SK-N-MC (cell line): ENCODE measurements around the gene PSORS1C1.
"Not testable (repeated sequence)": the region's sequence is repeated elsewhere in the genome, so short reads cannot be mapped to it uniquely, and the experiment has no call there.

Source experiments
- DNase-seq: peaks from one replicate; pipeline ENCODE4 v3.0.0-alpha.2; 2011; ENCODE audit warnings: low read depth, low spot score
- H3K27ac ChIP-seq: fragments of 200-600 bp; sonication (generic); 2 replicates; pipeline ENCODE4 v1.5.1; 2016; ENCODE audit warnings: mixed run types
- H3K36me3 ChIP-seq: fragments of 200-600 bp; sonication (generic); 2 replicates; pipeline ENCODE4 v1.6.1; 2017; ENCODE audit warnings: antibody characterized with exemption, low read length, mixed read lengths; ENCODE audit not compliant: insufficient read depth
- H3K4me3 ChIP-seq: fragments of 200-600 bp; sonication (generic); 2 replicates; pipeline ENCODE4 v1.5.1; 2016
- H3K9ac ChIP-seq: fragments of 200-600 bp; sonication (generic); 2 replicates; pipeline ENCODE4 v1.8.0; 2017; ENCODE audit warnings: mixed run types, mixed read lengths; ENCODE audit not compliant: insufficient read length
- H3K9me3 ChIP-seq: fragments of 200-600 bp; sonication (generic); 2 replicates; pipeline ENCODE4 v1.6.1; 2017; ENCODE audit warnings: low read depth, mild to moderate bottlenecking, antibody characterized with exemption, low read length, moderate library complexity, mixed read lengths
- EZH2 ChIP-seq: fragments of 200-600 bp; sonication (generic); IDR thresholded peaks from one replicate; pipeline ENCODE4 v1.6.1; 2017; ENCODE audit warnings: antibody characterized with exemption
- FOXP2 ChIP-seq: optimal IDR thresholded peaks from 2 replicates; pipeline ENCODE3; 2011; ENCODE audit warnings: mild to moderate bottlenecking, moderate library complexity; ENCODE audit not compliant: insufficient read depth; ENCODE audit errors: extremely low read length, control extremely low read depth
- POLR2AphosphoS5 ChIP-seq: IDR thresholded peaks from 2 replicates; pipeline ENCODE4 v1.6.1; 2012; ENCODE audit warnings: mild to moderate bottlenecking, low read depth, low read length, borderline replicate concordance

Gene PSORS1C1

GRCh38 chr6:31114541-31114878, at the start of gene PSORS1C1:
Gene PSORS1C1, plus strand, starts transcription at chr6:31114800. Its CDS starts 14,833 bp downstream, at chr6:31129633.
- TF ChIP-seq FOXP2, result no peak
- TF ChIP-seq EZH2, result no peak
- no peak for TF ChIP-seq POLR2AphosphoS5
- 0 out of 2 replicates have a peak within 1 kb of the TSS, but pooled peaks have one; percentile 0 for H3K4me3 ChIP-seq

GRCh38 chr6:31065556-31065955, 49.0 kb upstream of the PSORS1C1 start:
- Histone ChIP-seq H3K36me3 (no peaks in the 10 kb centered on the region), H3K27ac (no peak overlapping the region), H3K9ac (no peak overlapping the region), H3K9me3 (no peaks in the 10 kb centered on the region), H3K4me3 (no peak overlapping the region)
- TF ChIP-seq POLR2AphosphoS5, result no peak
- no peak for TF ChIP-seq FOXP2
- TF ChIP-seq EZH2, result no peak
- no peak for DNase-seq

More at GRCh38 chr6:31114541-31114878, at the start of gene PSORS1C1:
- Histone ChIP-seq H3K9ac (no peak within 1 kb of the TSS), H3K36me3 (no peaks in the 10 kb centered on the region), H3K27ac (no peak within 1 kb of the TSS), H3K9me3 (no peaks in the 10 kb centered on the region)
- no peak for DNase-seq

DNA sequence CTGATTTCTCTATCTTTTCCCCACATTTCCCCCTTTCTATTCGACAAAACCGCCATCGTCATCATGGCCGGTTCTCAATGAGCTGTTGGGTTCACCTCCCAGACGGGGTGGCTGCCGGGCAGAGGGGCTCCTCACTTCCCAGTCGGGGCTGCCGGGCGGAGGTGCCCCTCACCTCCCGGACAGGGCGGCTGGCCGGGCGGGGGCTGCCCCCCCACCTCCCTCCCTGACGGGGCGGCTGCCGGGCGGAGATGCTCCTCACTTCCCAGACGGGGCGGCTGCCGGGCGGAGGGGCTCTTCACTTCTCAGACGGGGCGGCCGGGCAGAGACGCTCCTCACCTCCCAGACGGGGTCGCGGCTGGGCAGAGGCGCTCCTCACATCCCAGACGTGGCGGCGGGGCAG, 47.6 kb upstream of the PSORS1C1 start:
- not testable (repeated sequence) for H3K9ac ChIP-seq, H3K36me3 ChIP-seq

DNA sequence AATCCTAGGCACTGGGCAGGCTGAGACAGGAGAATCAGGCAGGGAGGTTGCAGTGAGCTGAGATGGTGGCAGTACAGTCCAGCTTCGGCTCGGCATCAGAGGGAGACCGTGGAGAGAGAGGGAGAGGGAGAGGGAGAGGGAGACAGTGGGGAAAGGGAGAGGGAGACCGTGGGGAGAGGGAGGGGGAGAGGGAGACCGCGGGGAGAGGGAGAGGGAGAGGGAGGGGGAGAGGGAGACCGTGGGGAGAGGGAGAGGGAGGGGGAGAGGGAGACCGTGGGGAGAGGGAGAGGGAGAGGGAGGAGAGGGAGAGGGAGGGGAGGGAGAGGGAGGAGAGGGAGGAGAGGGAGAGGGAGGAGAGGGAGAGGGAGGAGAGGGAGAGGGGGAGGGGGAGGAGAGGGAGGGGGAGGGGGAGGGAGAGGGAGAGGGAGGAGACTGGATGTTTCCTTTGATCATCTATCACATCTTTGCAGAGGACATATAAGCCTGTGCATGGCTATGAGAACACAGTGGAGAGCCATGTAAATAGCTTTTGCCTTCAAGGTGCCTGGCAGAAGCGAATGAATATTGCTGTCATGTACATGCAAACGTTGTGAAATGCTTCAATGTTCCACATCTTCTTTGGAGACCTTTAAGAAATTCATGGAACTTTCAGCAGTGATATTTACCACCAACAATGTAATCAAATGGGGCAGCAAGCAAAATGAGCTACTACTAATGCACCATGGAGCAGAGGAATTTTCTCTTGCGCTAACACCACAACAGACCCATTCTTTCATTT, 46.5 kb upstream of the PSORS1C1 start:
- H3K9ac ChIP-seq, H3K9me3 ChIP-seq, H3K36me3 ChIP-seq, H3K4me3 ChIP-seq, DNase-seq, H3K27ac ChIP-seq: not testable (repeated sequence)

More for the DNA sequence above, 47.6 kb upstream of the PSORS1C1 start:
- not testable (repeated sequence) for H3K9me3 ChIP-seq, DNase-seq, H3K4me3 ChIP-seq, H3K27ac ChIP-seq

DNA sequence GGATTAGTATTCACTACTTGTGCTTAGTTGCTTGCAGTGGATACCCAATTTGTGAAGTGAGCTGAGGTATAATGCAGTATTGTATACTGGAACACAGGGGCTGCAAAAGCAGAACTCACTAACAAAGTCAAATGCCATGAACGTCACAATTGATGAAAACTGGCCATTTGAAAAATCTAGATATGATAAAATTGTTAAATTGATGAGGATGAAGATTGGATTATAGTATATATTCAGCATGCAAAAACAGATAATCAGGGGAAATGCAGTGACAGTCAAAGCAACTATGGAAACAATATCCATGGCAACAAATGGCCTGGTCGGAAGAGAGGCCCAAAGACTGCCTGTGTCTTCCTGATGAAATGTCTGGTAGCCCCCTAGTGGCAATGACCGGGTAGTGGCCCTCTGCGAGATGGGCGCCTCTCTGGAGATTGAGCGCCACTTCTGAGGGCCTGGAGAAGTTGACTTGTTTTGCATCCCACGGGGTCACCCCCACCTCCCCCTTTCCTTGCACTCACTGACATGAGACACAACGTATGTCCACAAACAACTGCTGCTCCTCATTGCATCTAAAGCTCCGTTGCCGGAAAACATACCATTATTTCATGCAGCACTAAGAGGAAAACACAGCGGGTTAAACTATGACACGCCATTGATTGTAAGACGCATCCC, 45.8 kb upstream of the PSORS1C1 start:
- Histone ChIP-seq H3K9me3 (no peaks in the 10 kb centered on the region), H3K9ac (no peak overlapping the region), H3K27ac (no peak overlapping the region), H3K36me3 (no peaks in the 10 kb centered on the region), H3K4me3 (no peak overlapping the region)
- DNase-seq, result peak; percentile 62
- TF ChIP-seq FOXP2 (peak; percentile 29), POLR2AphosphoS5 (no peak)

- DNase-seq, result no peak
- Histone ChIP-seq H3K9ac (no peak overlapping the region), H3K4me3 (no peak overlapping the region), H3K36me3 (no peaks in the 10 kb centered on the region), H3K9me3 (no peaks in the 10 kb centered on the region), H3K27ac (no peak overlapping the region)
- TF ChIP-seq POLR2AphosphoS5 (no peak), EZH2 (no peak), FOXP2 (no peak)
These were observed 43.8 kb upstream of the PSORS1C1 start for GRCh38 chr6:31070711-31071197.

GRCh38 chr6:31074401-31074800, 40.2 kb upstream of the PSORS1C1 start:
- Histone ChIP-seq H3K36me3 (no peaks in the 10 kb centered on the region), H3K9ac (no peak overlapping the region), H3K9me3 (no peaks in the 10 kb centered on the region), H3K27ac (no peak overlapping the region), H3K4me3 (no peak overlapping the region)
- TF ChIP-seq FOXP2, result no peak
- no peak for TF ChIP-seq EZH2
- TF ChIP-seq POLR2AphosphoS5, result no peak
- DNase-seq, result no peak

GRCh38 chr6:31075528-31075927, 39.1 kb upstream of the PSORS1C1 start:
- Histone ChIP-seq H3K4me3 (no peak overlapping the region), H3K9ac (no peak overlapping the region), H3K36me3 (no peaks in the 10 kb centered on the region), H3K9me3 (no peaks in the 10 kb centered on the region), H3K27ac (no peak overlapping the region)
- no peak for TF ChIP-seq POLR2AphosphoS5
- TF ChIP-seq FOXP2, result no peak
- no peak for TF ChIP-seq EZH2
- DNase-seq, result no peak

DNA sequence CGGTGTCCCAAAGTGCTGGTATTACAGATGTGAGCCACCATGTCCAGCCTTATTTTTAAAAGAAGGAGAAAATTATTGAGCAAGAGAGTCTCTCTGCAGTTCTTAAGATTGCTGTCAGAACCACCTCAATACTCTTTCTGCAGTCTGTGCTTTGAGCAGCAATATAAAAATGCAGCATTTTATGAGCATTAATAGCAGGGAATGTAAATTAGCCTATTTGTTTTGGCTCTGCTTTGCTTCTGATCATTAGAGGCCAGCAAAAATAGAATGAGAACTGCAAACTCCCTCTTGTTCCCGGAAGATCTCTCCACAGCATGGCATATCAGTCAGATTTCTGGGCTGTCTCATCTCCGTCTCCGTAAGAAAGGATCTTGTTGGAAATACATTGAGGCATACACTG, 38.0 kb upstream of the PSORS1C1 start:
- Histone ChIP-seq H3K4me3 (no peak overlapping the region), H3K27ac (no peak overlapping the region), H3K36me3 (no peaks in the 10 kb centered on the region), H3K9me3 (no peaks in the 10 kb centered on the region), H3K9ac (no peak overlapping the region)
- DNase-seq, result no peak
- TF ChIP-seq EZH2 (no peak), POLR2AphosphoS5 (no peak)
